Measurements from ENCODE around the gene ATCAY. TPM values are rescaled to one million over a fixed set of nuclear protein-coding genes. Genes with fewer than 3 reads are reported as not detected.

Gene ATCAY
- polyA plus RNA-seq, 1 donor from 2014 or later, result 73.8 TPM

- Histone ChIP-seq H3K4me3 (ENCODE audit: low read length) (no peak overlapping the region), H3K4me2 (ENCODE audit: low read length) (no peak overlapping the region), H3K9me3 (ENCODE audit: low read length) (peaks cover 13% of the 10 kb centered on the region), H2AFZ (ENCODE audit: low read depth, low read length) (no peak overlapping the region), H3K27me3 (ENCODE audit: insufficient read depth, low read depth, low read length) (no peaks in the 10 kb centered on the region), H3F3A (ENCODE audit: insufficient read depth, low read length, poor library complexity, severe bottlenecking) (no peaks in the 10 kb centered on the region), H4K20me1 (ENCODE audit: insufficient read depth) (no peaks in the 10 kb centered on the region), H3K9me2 (ENCODE audit: insufficient read depth, low read length) (no peaks in the 10 kb centered on the region), H3K79me2 (replicated peaks; ENCODE audit: insufficient read depth, low read length) (no peaks in the 10 kb centered on the region), H3K27ac (ENCODE audit: low read length) (no peak overlapping the region), H3K9ac (ENCODE audit: low read length) (no peak overlapping the region), H3K36me3 (ENCODE audit: insufficient read depth, low read length) (peaks cover 25% of the 10 kb centered on the region)
- TF ChIP-seq SMC3 (conservative IDR thresholded peaks at IDR 0.05; ENCODE audit: poor library complexity) (no peak), REST (IDR thresholded peaks at IDR 0.05; ENCODE audit: borderline replicate concordance) (no peak), POLR2AphosphoS5 (IDR thresholded peaks at IDR 0.05) (no peak), EZH2 (IDR thresholded peaks at IDR 0.05; ENCODE audit: borderline replicate concordance, insufficient read depth, low read length, poor library complexity, severe bottlenecking) (no peak), TAF1 (IDR thresholded peaks at IDR 0.05; ENCODE audit: low read depth) (no peak), EP300 (conservative IDR thresholded peaks at IDR 0.05; ENCODE audit: poor library complexity, severe bottlenecking) (no peak), RAD21 (conservative IDR thresholded peaks at IDR 0.05) (no peak), CTCF (IDR thresholded peaks at IDR 0.05; ENCODE audit: poor library complexity, severe bottlenecking) (no peak), MXI1 (conservative IDR thresholded peaks at IDR 0.05; ENCODE audit: poor library complexity, severe bottlenecking) (no peak)
Measured at GRCh38 chr19:3908266-3909054, 28.0 kb downstream of the ATCAY start.

- no peaks in the 10 kb centered on the region for H3K79me2 ChIP-seq (replicated peaks; ENCODE audit: insufficient read depth, low read length)
- no peaks in the 10 kb centered on the region for H4K20me1 ChIP-seq (ENCODE audit: insufficient read depth)
- TF ChIP-seq EP300 (conservative IDR thresholded peaks at IDR 0.05; ENCODE audit: poor library complexity, severe bottlenecking), result no peak
- no peak for TF ChIP-seq POLR2AphosphoS5 (IDR thresholded peaks at IDR 0.05)
- no peak for TF ChIP-seq CTCF (IDR thresholded peaks at IDR 0.05; ENCODE audit: poor library complexity, severe bottlenecking)
- TF ChIP-seq RAD21 (conservative IDR thresholded peaks at IDR 0.05), result no peak
- no peak for TF ChIP-seq EZH2 (IDR thresholded peaks at IDR 0.05; ENCODE audit: borderline replicate concordance, insufficient read depth, low read length, poor library complexity, severe bottlenecking)
- no peak for TF ChIP-seq MXI1 (conservative IDR thresholded peaks at IDR 0.05; ENCODE audit: poor library complexity, severe bottlenecking)
- TF ChIP-seq TAF1 (IDR thresholded peaks at IDR 0.05; ENCODE audit: low read depth), result no peak
- TF ChIP-seq REST (IDR thresholded peaks at IDR 0.05; ENCODE audit: borderline replicate concordance), result no peak
- TF ChIP-seq SMC3 (conservative IDR thresholded peaks at IDR 0.05; ENCODE audit: poor library complexity), result no peak
- peaks cover 25% of the 10 kb centered on the region for H3K36me3 ChIP-seq (ENCODE audit: insufficient read depth, low read length)
- H3K4me3 ChIP-seq (ENCODE audit: low read length), result no peak overlapping the region
- peaks cover 13% of the 10 kb centered on the region for H3K9me3 ChIP-seq (ENCODE audit: low read length)
- H3F3A ChIP-seq (ENCODE audit: insufficient read depth, low read length, poor library complexity, severe bottlenecking), result no peaks in the 10 kb centered on the region
- no peak overlapping the region for H3K9ac ChIP-seq (ENCODE audit: low read length)
- no peak overlapping the region for H3K27ac ChIP-seq (ENCODE audit: low read length)
- no peaks in the 10 kb centered on the region for H3K9me2 ChIP-seq (ENCODE audit: insufficient read depth, low read length)
- H3K27me3 ChIP-seq (ENCODE audit: insufficient read depth, low read depth, low read length), result no peaks in the 10 kb centered on the region
- no peak overlapping the region for H2AFZ ChIP-seq (ENCODE audit: low read depth, low read length)
- no peak overlapping the region for H3K4me2 ChIP-seq (ENCODE audit: low read length)
Measured at GRCh38 chr19:3910105-3910504, 29.6 kb downstream of the ATCAY start.
